Fibroblast of lung (primary cell): ENCODE data around the gene CILP.

ENCODE experiments used
- EZH2 ChIP-seq: IDR thresholded peaks from 2 replicates; pipeline ENCODE4 v1.5.1; 2012; ENCODE audit warnings: low read length, control low read depth, mild to moderate bottlenecking; ENCODE audit errors: missing control alignments
- TF ChIP-seq, protein P1 (sequence below), 2 donors: IDR thresholded peaks in 1 of 2; conservative IDR thresholded peaks in 1 of 2; 1 replicate in 1 of 2; 2 replicates in 1 of 2; pipeline ENCODE4 v1.5.1; 2011 to 2012; ENCODE audit warnings: low read length in 2 of 2, control low read depth in 1 of 2, inconsistent platforms in 1 of 2, low read depth in 1 of 2, mild to moderate bottlenecking in 1 of 2

DNA sequence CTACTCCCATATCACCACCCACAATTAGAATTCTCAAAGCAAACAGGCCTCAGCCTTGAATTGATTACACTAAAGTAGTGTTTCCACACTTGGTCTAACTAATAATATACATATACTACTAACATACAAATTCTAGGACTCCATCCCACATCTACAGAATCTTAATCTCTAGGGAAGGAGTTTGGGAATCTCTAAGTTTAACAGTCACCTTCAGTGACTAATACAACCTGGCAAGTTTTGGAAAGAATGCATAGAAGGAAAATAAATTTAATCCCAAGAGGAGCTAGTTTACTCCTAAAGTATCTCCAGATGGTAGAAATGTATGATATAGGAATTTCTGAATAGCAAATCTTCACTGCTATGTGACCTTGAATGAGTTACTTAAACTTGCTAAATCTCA lies 35.2 kb downstream of the CILP start:
- TF ChIP-seq, protein P1, sequence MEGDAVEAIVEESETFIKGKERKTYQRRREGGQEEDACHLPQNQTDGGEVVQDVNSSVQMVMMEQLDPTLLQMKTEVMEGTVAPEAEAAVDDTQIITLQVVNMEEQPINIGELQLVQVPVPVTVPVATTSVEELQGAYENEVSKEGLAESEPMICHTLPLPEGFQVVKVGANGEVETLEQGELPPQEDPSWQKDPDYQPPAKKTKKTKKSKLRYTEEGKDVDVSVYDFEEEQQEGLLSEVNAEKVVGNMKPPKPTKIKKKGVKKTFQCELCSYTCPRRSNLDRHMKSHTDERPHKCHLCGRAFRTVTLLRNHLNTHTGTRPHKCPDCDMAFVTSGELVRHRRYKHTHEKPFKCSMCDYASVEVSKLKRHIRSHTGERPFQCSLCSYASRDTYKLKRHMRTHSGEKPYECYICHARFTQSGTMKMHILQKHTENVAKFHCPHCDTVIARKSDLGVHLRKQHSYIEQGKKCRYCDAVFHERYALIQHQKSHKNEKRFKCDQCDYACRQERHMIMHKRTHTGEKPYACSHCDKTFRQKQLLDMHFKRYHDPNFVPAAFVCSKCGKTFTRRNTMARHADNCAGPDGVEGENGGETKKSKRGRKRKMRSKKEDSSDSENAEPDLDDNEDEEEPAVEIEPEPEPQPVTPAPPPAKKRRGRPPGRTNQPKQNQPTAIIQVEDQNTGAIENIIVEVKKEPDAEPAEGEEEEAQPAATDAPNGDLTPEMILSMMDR (conservative IDR thresholded peaks at IDR 0.05 in 1 of 2, IDR thresholded peaks at IDR 0.05 in 1 of 2; ENCODE audit: low read depth in 1 of 2, low read length in 2 of 2) = no peak
- TF ChIP-seq EZH2 = no peak
